Neural cell (in vitro differentiated cells): ENCODE measurements around the gene IGLON5. TPM values are rescaled to one million over a fixed set of nuclear protein-coding genes. Genes with fewer than 3 reads are reported as not detected.

Experiments used
- H2AFZ ChIP-seq: fragments of 200-600, 300-800 bp; sonication (generic), shearing (Covaris generic); 2 replicates; pipeline ENCODE4 v1.6.0; 2014; ENCODE audit warnings: low read depth, mild to moderate bottlenecking, antibody characterized with exemption, low read length, moderate library complexity
- H3F3A ChIP-seq: fragments of 200-600 bp; shearing (Covaris generic); 2 replicates; pipeline ENCODE4 v1.6.1; 2016; ENCODE audit warnings: mild to moderate bottlenecking, moderate library complexity, mixed read lengths, antibody characterized with exemption, low read length; ENCODE audit not compliant: insufficient read depth, poor library complexity, severe bottlenecking
- H3K27ac ChIP-seq: fragments of 200-600, 300-800 bp; sonication (generic), shearing (Covaris generic); 2 replicates; pipeline ENCODE4 v1.5.1; 2014; ENCODE audit warnings: mild to moderate bottlenecking, low read length, moderate library complexity
- H3K27me3 ChIP-seq: fragments of 300-800, 200-600 bp; sonication (generic), shearing (Covaris generic); 2 replicates; pipeline ENCODE4 v1.6.0; 2014; ENCODE audit warnings: mild to moderate bottlenecking, low read depth, low read length, moderate library complexity; ENCODE audit not compliant: insufficient read depth
- H3K36me3 ChIP-seq: fragments of 300-800, 200-600 bp; sonication (generic), shearing (Covaris generic); 2 replicates; pipeline ENCODE4 v1.5.1; 2014; ENCODE audit warnings: mild to moderate bottlenecking, antibody characterized with exemption, low read length, moderate library complexity; ENCODE audit not compliant: insufficient read depth
- H3K4me2 ChIP-seq: fragments of 300-800, 200-600 bp; sonication (generic), shearing (Covaris generic); 2 replicates; pipeline ENCODE4 v1.6.0; 2014; ENCODE audit warnings: mild to moderate bottlenecking, low read length
- H3K4me3 ChIP-seq: fragments of 300-800, 200-600 bp; sonication (generic), shearing (Covaris generic); 2 replicates; pipeline ENCODE4 v1.5.1; 2014; ENCODE audit warnings: mild to moderate bottlenecking, low read length, moderate library complexity
- H3K79me2 ChIP-seq: fragments of 200-600 bp; shearing (Covaris generic); replicated peaks from 2 replicates; pipeline ENCODE4 v1.6.0; 2014; ENCODE audit warnings: mild to moderate bottlenecking, low read length, moderate library complexity; ENCODE audit not compliant: insufficient read depth
- H3K9ac ChIP-seq: fragments of 300-800, 200-600 bp; sonication (generic), shearing (Covaris generic); 2 replicates; pipeline ENCODE4 v1.6.1; 2016; ENCODE audit warnings: mild to moderate bottlenecking, low read length, mixed read lengths
- H3K9me2 ChIP-seq: fragments of 200-600 bp; shearing (Covaris generic); 2 replicates; pipeline ENCODE4 v1.6.1; 2016; ENCODE audit warnings: mild to moderate bottlenecking, low read length, mixed read lengths; ENCODE audit not compliant: insufficient read depth
- H3K9me3 ChIP-seq: fragments of 200-600, 300-800 bp; sonication (generic), shearing (Covaris generic); 2 replicates; pipeline ENCODE4 v1.6.1; 2016; ENCODE audit warnings: mild to moderate bottlenecking, mixed run types, low read length, moderate library complexity, mixed read lengths
- H4K20me1 ChIP-seq: fragments of 200-600 bp; shearing (Covaris generic); 2 replicates; pipeline ENCODE4 v1.6.1; 2016; ENCODE audit warnings: mild to moderate bottlenecking, mixed run types; ENCODE audit not compliant: insufficient read depth
- EP300 ChIP-seq: fragments of 450-650 bp; conservative IDR thresholded peaks from 2 replicates; pipeline ENCODE4 v1.6.1; 2014; ENCODE audit warnings: antibody characterized with exemption, mild to moderate bottlenecking, moderate library complexity; ENCODE audit not compliant: poor library complexity, severe bottlenecking
- EZH2 ChIP-seq: fragments of 200-600, 300-800 bp; shearing (Covaris generic), sonication (generic); IDR thresholded peaks from 2 replicates; pipeline ENCODE4 v1.6.1; 2014; ENCODE audit warnings: antibody characterized with exemption, low read length, borderline replicate concordance, mild to moderate bottlenecking; ENCODE audit not compliant: insufficient read depth, poor library complexity, severe bottlenecking
- MXI1 ChIP-seq: fragments of 450-650 bp; conservative IDR thresholded peaks from 2 replicates; pipeline ENCODE4 v1.6.1; 2014; ENCODE audit warnings: antibody characterized with exemption, mild to moderate bottlenecking; ENCODE audit not compliant: poor library complexity, severe bottlenecking
- POLR2AphosphoS5 ChIP-seq: IDR thresholded peaks from 2 replicates; pipeline ENCODE4 v1.6.1; 2012
- RAD21 ChIP-seq: fragments of 450-650 bp; conservative IDR thresholded peaks from 2 replicates; pipeline ENCODE4 v1.6.1; 2014; ENCODE audit warnings: antibody characterized with exemption, mild to moderate bottlenecking, moderate library complexity
- REST ChIP-seq: IDR thresholded peaks from 2 replicates; pipeline ENCODE4 v1.6.1; 2012; ENCODE audit warnings: borderline replicate concordance
- SMC3 ChIP-seq: fragments of 450-650 bp; conservative IDR thresholded peaks from 2 replicates; pipeline ENCODE4 v1.6.1; 2014; ENCODE audit warnings: antibody characterized with exemption, mild to moderate bottlenecking, moderate library complexity; ENCODE audit not compliant: poor library complexity
- TAF1 ChIP-seq: IDR thresholded peaks from 2 replicates; pipeline ENCODE4 v1.6.1; 2012; ENCODE audit warnings: low read depth
- polyA plus RNA-seq: library from polyadenylated mRNA; depleted of rRNA; stranded (reverse); fragments of >200 nt; gene quantifications from 2 replicates; pipeline ENCODE4 v1.2.3, GENCODE V29; 2014
- TF ChIP-seq, protein P1 (sequence below): fragments of 450-650 bp; IDR thresholded peaks from 2 replicates; pipeline ENCODE4 v1.5.1; 2014; ENCODE audit warnings: antibody characterized with exemption, mild to moderate bottlenecking, moderate library complexity; ENCODE audit not compliant: poor library complexity, severe bottlenecking

Gene IGLON5
- polyA plus RNA-seq, 1 donor from 2014 or later: 13.5 TPM

DNA sequence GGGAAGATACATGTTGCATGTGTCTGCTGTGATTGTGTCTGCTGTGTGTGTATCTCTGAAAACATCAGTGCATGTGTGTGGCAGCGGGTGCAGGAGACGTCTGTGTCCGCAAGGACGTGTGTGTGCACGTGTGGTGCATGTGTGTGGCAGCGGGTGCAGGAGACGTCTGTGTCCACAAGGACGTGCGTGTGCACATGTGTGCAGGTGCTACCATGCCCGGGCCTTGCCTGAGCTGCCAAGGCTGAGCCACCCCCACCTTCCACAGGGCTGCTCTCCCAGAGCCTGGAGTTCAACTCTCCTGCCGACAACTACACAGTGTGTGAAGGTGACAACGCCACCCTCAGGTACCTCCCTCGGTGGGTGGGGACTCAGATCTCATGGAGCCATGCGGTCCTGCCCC is 10.4 kb downstream of the IGLON5 start:
- Histone ChIP-seq H2AFZ (no peak overlapping the region), H3K4me2 (no peak overlapping the region), H3K79me2 (no peaks in the 10 kb centered on the region), H3K27ac (no peak overlapping the region), H3K36me3 (peaks cover 7% of the 10 kb centered on the region), H3K9me3 (no peaks in the 10 kb centered on the region), H3K27me3 (no peaks in the 10 kb centered on the region), H3F3A (no peaks in the 10 kb centered on the region), H3K9ac (no peak overlapping the region), H3K9me2 (no peaks in the 10 kb centered on the region), H3K4me3 (no peak overlapping the region), H4K20me1 (no peaks in the 10 kb centered on the region)
- TF ChIP-seq RAD21 (no peak), REST (no peak)

- Histone ChIP-seq H3K79me2 (no peaks in the 10 kb centered on the region), H3K27ac (no peak overlapping the region), H2AFZ (no peak overlapping the region), H3K9me3 (no peaks in the 10 kb centered on the region), H3K27me3 (no peaks in the 10 kb centered on the region), H4K20me1 (no peaks in the 10 kb centered on the region), H3K9ac (no peak overlapping the region), H3K4me3 (no peak overlapping the region), H3F3A (no peaks in the 10 kb centered on the region), H3K9me2 (no peaks in the 10 kb centered on the region), H3K4me2 (no peak overlapping the region), H3K36me3 (peaks cover 7% of the 10 kb centered on the region)
- TF ChIP-seq, protein P1, sequence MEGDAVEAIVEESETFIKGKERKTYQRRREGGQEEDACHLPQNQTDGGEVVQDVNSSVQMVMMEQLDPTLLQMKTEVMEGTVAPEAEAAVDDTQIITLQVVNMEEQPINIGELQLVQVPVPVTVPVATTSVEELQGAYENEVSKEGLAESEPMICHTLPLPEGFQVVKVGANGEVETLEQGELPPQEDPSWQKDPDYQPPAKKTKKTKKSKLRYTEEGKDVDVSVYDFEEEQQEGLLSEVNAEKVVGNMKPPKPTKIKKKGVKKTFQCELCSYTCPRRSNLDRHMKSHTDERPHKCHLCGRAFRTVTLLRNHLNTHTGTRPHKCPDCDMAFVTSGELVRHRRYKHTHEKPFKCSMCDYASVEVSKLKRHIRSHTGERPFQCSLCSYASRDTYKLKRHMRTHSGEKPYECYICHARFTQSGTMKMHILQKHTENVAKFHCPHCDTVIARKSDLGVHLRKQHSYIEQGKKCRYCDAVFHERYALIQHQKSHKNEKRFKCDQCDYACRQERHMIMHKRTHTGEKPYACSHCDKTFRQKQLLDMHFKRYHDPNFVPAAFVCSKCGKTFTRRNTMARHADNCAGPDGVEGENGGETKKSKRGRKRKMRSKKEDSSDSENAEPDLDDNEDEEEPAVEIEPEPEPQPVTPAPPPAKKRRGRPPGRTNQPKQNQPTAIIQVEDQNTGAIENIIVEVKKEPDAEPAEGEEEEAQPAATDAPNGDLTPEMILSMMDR: no peak
- TF ChIP-seq MXI1: no peak
- TF ChIP-seq POLR2AphosphoS5: no peak
- no peak for TF ChIP-seq RAD21
- no peak for TF ChIP-seq SMC3
- no peak for TF ChIP-seq EP300
- no peak for TF ChIP-seq TAF1
- TF ChIP-seq EZH2: no peak
- no peak for TF ChIP-seq REST
Measured at GRCh38 chr19:51323481-51324166, 12.2 kb downstream of the IGLON5 start.
